HT1080 (cell line): ENCODE measurements around the gene SEC14L5. TPM values are rescaled to one million over a fixed set of nuclear protein-coding genes. Genes with fewer than 3 reads are reported as not detected.
"Not testable (repeated sequence)": the region's sequence is repeated elsewhere in the genome, so short reads cannot be mapped to it uniquely, and the experiment has no call there.

Experiments
- DNase-seq: peaks from one replicate; pipeline ENCODE4 v3.0.0-alpha.2; 2015; ENCODE audit warnings: low read depth
- total RNA-seq: library from RNA; depleted of rRNA; stranded (reverse); fragments of >200 nt; shearing (Covaris generic); gene quantifications from 2 replicates; pipeline ENCODE4 v1.2.3, GENCODE V29; 2014

SEC14L5 gene
- total RNA-seq, 1 experiment from 2014 or later: not detected

DNA sequence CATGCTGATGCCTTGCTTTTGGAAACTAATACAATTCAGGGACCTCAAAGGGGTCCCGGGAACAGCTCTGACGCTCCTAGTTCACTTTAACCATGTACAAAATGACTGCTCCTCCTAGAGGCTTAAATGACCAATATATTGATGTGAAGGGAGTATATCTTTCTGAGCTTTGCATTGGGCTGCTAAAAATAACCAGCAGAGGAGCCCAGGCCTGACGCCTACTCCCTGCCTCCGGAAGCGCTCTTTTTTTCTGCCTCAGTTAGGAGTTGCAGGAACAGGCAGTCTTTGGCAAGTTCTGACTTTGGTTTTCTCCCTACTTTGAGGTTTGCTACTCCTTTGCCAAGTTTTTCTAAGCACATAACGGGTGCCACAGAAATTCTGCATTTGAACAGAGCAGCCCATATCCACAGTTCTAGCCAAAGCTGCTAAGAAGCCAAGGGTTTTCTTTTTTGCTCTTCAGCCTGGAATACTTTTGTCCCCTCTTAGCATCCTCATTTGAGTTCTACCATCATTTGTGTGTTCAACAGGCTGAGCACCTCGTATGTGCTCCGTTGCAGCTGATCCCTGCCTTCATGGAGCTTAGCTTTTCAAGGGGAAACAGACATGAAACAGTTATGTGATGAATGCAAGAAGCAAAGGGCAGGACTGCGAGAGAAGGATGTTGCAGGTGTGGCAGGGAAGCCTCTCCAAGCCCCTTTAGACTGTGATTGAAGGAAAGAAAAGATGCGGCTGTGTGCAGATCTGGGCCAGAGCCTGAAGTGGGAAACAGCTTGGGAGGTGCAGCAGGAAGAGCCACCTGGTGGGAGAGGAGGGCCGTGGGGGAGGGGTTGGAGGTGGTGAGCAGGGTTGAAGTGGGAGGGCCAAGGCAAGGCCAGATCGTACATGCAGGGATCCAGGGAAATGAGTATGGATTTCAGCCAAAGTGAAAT is 78.4 kb downstream of the SEC14L5 start:
- no peak for DNase-seq

GRCh38 chr16:5040451-5040850 is 82.3 kb downstream of the SEC14L5 start:
- no peak for DNase-seq

- DNase-seq: peak; percentile 87
Observed at GRCh38 chr16:5041600-5042133, 83.5 kb downstream of the SEC14L5 start.

GRCh38 chr16:5042574-5043171 is 84.5 kb downstream of the SEC14L5 start:
- peak; percentile 76 for DNase-seq

DNA sequence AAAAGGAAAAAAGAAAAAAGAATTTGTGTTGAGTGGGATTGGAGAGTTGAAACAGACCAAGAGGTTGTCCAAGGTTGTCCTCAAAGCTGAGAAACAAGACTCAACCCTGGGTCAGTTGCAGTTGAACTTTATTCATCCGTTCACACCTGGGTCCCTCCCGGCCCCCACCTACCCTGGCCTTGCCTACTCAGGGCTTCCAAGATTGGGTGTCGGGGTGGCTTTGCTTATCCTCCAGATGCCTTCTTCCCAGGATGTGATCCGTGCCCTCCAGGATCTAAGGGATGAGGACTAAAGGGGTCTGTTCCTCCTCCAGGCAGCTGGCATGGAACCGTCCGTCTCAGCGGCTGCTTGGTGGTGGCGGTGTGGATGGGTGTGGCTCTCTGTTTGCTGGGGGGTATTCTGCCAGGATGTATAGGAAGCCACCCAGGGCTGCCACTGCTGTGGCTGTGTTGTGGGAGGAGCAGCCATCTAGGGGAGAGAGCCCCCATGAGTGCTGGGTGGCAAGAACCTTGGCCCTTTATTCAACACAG is 85.9 kb downstream of the SEC14L5 start:
- DNase-seq: no peak

GRCh38 chr16:5044581-5044980 is 86.5 kb downstream of the SEC14L5 start:
- not testable (repeated sequence) for DNase-seq

DNA sequence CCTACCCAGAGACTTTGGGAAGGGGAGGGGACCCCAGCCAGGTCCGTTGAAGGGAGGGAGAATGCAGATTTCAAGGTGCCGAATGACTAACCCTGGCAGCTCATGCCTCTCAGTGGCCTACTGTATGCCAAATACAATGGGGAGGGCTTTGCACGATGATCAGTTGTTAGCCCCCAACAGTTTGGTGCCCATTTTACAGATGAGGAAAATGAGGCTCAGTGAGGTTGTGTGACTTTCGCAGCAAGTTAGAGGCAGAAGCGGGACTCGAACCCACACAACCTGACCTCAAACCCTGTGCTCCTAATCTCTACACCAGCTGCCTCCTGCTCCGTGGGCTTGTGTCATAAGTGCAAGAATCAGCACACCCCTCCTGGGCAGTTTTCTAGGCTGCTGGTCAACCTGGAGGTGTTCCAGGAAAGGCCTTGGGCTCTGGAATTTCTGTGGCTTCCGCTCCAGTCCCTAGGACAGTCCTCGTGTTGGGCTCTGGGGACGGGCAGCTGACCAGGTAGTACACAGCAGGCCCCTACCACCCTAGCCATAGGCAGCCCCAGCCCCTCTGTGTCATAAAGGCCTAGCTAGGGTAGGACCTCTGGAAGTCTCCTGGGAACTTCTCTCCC is 87.5 kb downstream of the SEC14L5 start:
- DNase-seq: no peak

DNA sequence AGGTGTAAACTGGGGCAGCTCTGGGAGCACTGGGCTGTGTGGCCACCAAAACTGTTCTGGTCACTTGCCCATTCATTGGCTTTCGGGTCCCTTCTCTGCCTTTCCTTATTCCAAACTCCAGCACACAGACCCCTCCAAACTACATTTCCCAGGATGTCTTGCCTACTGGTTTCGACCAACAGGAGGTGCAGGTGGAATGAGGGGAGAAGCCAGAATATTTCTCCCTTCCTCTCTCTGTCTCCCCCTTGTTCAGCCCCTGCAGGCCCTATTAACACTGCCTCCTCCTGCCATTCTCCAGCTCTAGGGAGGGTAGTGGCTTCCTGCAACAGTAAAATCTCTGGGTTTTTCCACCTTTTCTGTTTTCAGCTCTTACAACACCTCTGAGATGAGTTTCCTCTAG is 88.8 kb downstream of the SEC14L5 start:
- DNase-seq: no peak

DNA sequence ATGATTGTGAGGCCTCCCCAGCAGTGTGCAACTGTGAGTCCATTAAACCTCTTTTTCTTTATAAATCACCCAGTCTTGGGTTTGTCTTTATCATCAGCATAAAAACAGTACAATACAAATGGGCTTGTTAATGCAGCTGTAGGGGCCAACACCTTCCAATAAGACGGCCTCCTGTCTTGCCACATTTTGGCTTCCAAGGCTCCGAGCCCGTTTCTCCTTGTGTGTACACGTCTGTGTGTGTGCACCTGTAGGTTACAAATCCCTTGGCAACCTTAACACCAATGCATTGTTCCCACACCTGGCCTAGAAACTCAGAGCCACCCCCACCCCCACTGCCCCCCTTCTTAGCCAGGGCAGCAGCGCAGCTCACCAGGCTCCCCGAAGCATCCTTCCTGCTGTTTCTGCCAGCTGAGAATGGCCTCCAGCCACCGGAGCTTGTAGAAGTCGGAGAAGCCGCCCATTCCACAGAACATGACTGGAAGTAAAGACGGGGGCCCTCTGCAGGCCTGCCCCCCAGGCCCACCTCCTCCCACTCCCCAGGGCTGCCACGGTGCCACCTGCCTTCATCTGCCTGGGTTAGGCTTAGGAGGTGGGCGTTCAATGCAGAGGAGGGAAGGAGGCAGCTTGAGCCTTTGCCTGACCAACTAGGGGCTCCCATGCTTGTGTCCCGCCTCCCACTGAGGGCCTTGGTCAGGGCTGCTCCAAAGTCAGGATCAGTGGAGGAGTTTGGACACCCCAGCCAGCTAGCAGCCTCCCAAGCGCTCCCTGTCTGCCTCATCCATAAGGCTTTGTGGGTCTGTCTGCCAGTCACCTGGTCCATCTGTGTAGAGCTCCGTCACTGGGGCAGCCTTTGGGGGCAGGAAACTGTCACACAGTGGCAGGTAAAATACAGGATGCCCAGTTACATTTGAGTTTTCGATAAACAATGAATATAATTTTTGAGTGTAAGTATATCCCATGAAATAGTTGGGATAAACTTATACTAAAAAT is 97.0 kb downstream of the SEC14L5 start:
- DNase-seq: no peak

GRCh38 chr16:5056352-5056751 is 98.2 kb downstream of the SEC14L5 start:
- no peak for DNase-seq

DNA sequence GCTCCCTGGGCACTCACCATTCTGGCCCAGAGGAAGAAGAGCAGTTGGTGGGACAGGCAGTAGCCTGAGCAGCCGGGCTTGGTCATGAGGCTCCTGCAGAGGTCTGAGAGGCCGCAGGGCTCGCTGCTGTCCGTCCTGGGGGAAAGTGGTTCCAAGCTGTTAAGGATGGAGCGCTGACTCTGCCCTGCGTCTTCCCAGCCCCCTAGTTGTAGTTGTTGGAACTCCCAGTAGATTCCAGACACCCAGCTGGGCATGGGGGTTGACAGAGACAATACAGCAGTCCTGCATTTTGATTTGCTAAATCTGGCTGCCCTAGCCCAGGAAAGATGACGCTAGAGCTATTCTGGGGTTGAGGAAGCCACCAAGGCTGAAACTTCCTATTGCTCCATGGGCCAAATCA is 100.3 kb downstream of the SEC14L5 start:
- peak; percentile 58 for DNase-seq

GRCh38 chr16:5059386-5060072 is 101.4 kb downstream of the SEC14L5 start:
- DNase-seq: no peak

GRCh38 chr16:5060073-5060641 is 102.0 kb downstream of the SEC14L5 start:
- DNase-seq: no peak

GRCh38 chr16:5062051-5062450 is 103.9 kb downstream of the SEC14L5 start:
- no peak for DNase-seq

- DNase-seq: no peak
Observed at GRCh38 chr16:5062790-5063765, 104.9 kb downstream of the SEC14L5 start.

DNA sequence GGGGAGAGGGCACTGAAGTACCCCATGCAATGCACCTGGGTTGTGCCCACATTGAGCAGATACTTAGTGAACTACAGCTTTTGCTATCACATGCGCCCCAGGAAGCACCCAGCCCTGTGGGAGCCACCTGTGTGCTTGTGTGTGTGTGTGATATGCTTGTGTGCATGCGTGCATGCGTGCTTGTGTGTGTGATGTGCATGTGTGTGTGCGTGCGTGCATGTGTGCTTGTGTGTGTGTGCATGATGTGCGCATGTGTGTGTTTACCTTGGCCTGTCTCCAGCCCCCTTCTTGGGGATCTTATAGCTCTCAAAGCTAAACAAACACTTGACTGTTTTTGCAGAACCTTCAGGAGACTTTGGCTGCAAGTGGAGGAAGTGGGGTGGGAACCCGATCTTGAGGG is 106.8 kb downstream of the SEC14L5 start:
- DNase-seq: no peak

DNA sequence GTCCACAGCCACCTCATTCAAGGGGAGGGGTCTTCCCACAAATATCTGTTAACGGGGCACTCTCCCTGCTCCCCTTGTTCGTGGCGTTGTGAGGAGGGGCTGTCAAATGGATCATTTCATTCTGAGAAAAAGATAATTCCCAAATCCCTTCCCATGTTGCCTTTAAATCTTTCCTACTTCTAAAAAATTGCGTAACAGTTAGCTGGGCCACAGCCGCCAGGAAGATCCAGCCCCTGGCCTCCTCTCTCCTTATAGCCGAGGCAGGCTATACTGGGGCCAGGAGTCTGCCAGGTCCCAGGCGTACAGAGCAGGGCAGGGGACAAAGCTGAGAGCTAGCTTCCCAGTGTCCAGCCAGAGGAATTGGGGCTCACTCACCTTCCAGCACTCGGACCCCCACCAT is 107.2 kb downstream of the SEC14L5 start:
- no peak for DNase-seq

- no peak for DNase-seq
Observed at GRCh38 chr16:5065813-5066212, 107.7 kb downstream of the SEC14L5 start, which contains the start of gene C16orf89. TSS of gene C16orf89 (minus strand) at chr16:5065956. CDS start at chr16:5065908, 48 bp downstream.
